Ascending aorta (tissue), 2 donors: Measurements from ENCODE around the gene HIGD1A. TPM values are rescaled to one million over a fixed set of nuclear protein-coding genes. Genes with fewer than 3 reads are reported as not detected.

Source experiments
- DNase-seq, 2 donors: peaks; one replicate each; pipeline ENCODE4 v3.0.0-alpha.2; 2019; ENCODE audit warnings: low spot score in 2 of 2
- H3K27ac ChIP-seq, 2 donors: fragments of 200-600 bp; sonication (generic); one replicate each; pipeline ENCODE4 v1.5.1; 2016 to 2017; ENCODE audit warnings: mild to moderate bottlenecking in 1 of 2
- H3K27me3 ChIP-seq: fragments of 200-600 bp; sonication (generic); one replicate; pipeline ENCODE4 v1.5.1; 2017
- H3K36me3 ChIP-seq, 2 donors: fragments of 200-600 bp; sonication (generic); one replicate each; pipeline ENCODE4 v1.5.1; 2016
- H3K4me1 ChIP-seq, 2 donors: fragments of 200-600 bp; sonication (generic); one replicate each; pipeline ENCODE4 v1.5.1; 2016 to 2017; ENCODE audit warnings: mild to moderate bottlenecking in 1 of 2
- H3K4me3 ChIP-seq, 2 donors: fragments of 200-600 bp; sonication (generic); one replicate each; pipeline ENCODE4 v1.5.1; 2016 to 2017; ENCODE audit warnings: mild to moderate bottlenecking in 1 of 2
- H3K9me3 ChIP-seq, 2 donors: fragments of 200-600 bp; sonication (generic); one replicate each; pipeline ENCODE4 v1.5.1; 2016
- CTCF ChIP-seq, 3 experiments: fragments of 200-600 bp in 2 of 3; fragments of 450-650 bp in 1 of 3; sonication (generic) in 2 of 3; IDR thresholded peaks; one replicate each; pipeline ENCODE4 v1.5.1; 2016 to 2019; ENCODE audit warnings: antibody characterized with exemption in 3 of 3, mild to moderate bottlenecking in 1 of 3, moderate library complexity in 1 of 3
- intact Hi-C: fragments of 100-400 bp; cut with DNase I; formaldehyde crosslinking; loops from one replicate; pipeline ENCODE4 v1.15.1; 2023
- total RNA-seq: library from RNA; depleted of rRNA; stranded (reverse); fragments of >200 nt; gene quantifications from one replicate; pipeline ENCODE4 v1.1.0, GENCODE V29; 2016

Gene HIGD1A
- total RNA-seq, 1 donor from 2014 or later, result 109 TPM

- H3K27me3 ChIP-seq, result no peaks in the 10 kb centered on the region
- no peak overlapping the region for H3K4me3 ChIP-seq
- no peak for TF ChIP-seq CTCF (IDR thresholded peaks at IDR 0.05)
- H3K36me3 ChIP-seq, result no peaks in the 10 kb centered on the region
- H3K27ac ChIP-seq, result peak overlapping the region; percentile 53 to 62
- peaks cover 10 to 35% of the 10 kb centered on the region in 2 donors for H3K4me1 ChIP-seq
- intact Hi-C loops, result loop anchor here (1.0 to 5.0 kb wide), 3 partner anchors 49 to 247 kb away; partner anchors contain the start of genes NKTR and VIPR1
- peak in 1 of 2 donors; percentile 58 for DNase-seq
- H3K9me3 ChIP-seq, result no peaks in the 10 kb centered on the region
Observed at GRCh38 chr3:42749025-42749752, 55.1 kb downstream of the HIGD1A start.

- H3K27ac ChIP-seq, result peak overlapping the region; percentile 82 to 90
- H3K36me3 ChIP-seq, result no peaks in the 10 kb centered on the region
- peaks cover 10 to 38% of the 10 kb centered on the region in 2 donors for H3K4me1 ChIP-seq
- intact Hi-C loops, result loop anchor here (2.0 to 5.0 kb wide), 3 partner anchors 145 to 245 kb away; partner anchors contain the start of genes NKTR and VIPR1
- H3K9me3 ChIP-seq, result no peaks in the 10 kb centered on the region
- H3K27me3 ChIP-seq, result no peaks in the 10 kb centered on the region
- no peak for TF ChIP-seq CTCF (IDR thresholded peaks at IDR 0.05)
- no peak overlapping the region for H3K4me3 ChIP-seq
- no peak for DNase-seq
Observed at GRCh38 chr3:42747581-42747980, 56.7 kb downstream of the HIGD1A start.

- Histone ChIP-seq H3K4me3 (no peak overlapping the region), H3K4me1 (peaks cover 10 to 38% of the 10 kb centered on the region in 2 donors), H3K27me3 (no peaks in the 10 kb centered on the region), H3K36me3 (no peaks in the 10 kb centered on the region), H3K9me3 (no peaks in the 10 kb centered on the region), H3K27ac (peak overlapping the region; percentile 82 to 90)
- no peak for TF ChIP-seq CTCF (IDR thresholded peaks at IDR 0.05)
- DNase-seq, result peak in 1 of 2 donors; percentile 80
- intact Hi-C loops, result loop anchor here (2.0 to 5.0 kb wide), 3 partner anchors 144 to 244 kb away; partner anchors contain the start of genes NKTR and VIPR1
Observed at GRCh38 chr3:42746455-42747450, 57.5 kb downstream of the HIGD1A start.

GRCh38 chr3:42745776-42746454 is 58.4 kb downstream of the HIGD1A start:
- Histone ChIP-seq H3K27me3 (no peaks in the 10 kb centered on the region), H3K4me1 (peaks cover 10 to 38% of the 10 kb centered on the region in 2 donors), H3K4me3 (no peak overlapping the region), H3K36me3 (no peaks in the 10 kb centered on the region), H3K27ac (peak overlapping the region; percentile 82 to 90), H3K9me3 (no peaks in the 10 kb centered on the region)
- DNase-seq, result no peak
- TF ChIP-seq CTCF (IDR thresholded peaks at IDR 0.05), result no peak
- intact Hi-C loops, result loop anchor here (2.0 to 5.0 kb wide), 5 partner anchors 61 to 244 kb away; partner anchors contain the start of genes KLHL40, NKTR and VIPR1

- Histone ChIP-seq H3K9me3 (no peaks in the 10 kb centered on the region), H3K4me3 (no peak overlapping the region), H3K27ac (peak overlapping the region; percentile 82 to 90), H3K4me1 (peaks cover 10 to 38% of the 10 kb centered on the region in 2 donors), H3K27me3 (no peaks in the 10 kb centered on the region), H3K36me3 (no peaks in the 10 kb centered on the region)
- no peak for DNase-seq
- no peak for TF ChIP-seq CTCF (IDR thresholded peaks at IDR 0.05)
- intact Hi-C loops, result loop anchor here (2.0 to 5.0 kb wide), 4 partner anchors 61 to 243 kb away; partner anchors contain the start of genes KLHL40, NKTR and VIPR1
Observed at GRCh38 chr3:42745291-42745745, 59.0 kb downstream of the HIGD1A start.
